ENCODE results near the gene PLEKHG7.
"Not testable (repeated sequence)": the region's sequence is repeated elsewhere in the genome, so short reads cannot be mapped to it uniquely, and the experiment has no call there.

The PLEKHG7 gene

DNA sequence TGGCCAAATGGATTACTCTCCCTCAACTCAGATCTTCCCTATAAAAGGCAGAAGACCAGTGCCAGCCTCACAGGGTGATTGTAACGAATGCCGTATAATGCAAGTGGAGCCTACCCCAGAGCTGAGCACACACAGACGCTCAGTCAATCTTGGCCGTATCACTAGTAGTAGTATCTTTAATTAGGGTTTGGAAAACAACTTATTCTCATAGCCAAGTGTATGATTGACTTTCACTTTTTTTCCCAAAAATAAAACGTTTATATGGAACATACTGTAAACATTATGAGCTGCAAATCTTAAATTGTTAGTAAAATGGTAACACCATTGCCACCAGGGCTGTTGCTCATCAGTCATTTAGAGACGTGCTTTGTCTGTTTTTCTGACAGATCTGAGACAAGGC is 30.4 kb downstream of the PLEKHG7 start:
- Histone ChIP-seq H3K4me1 (ENCODE audit: insufficient read depth, low read length) (peaks cover 5% of the 10 kb centered on the region), H3K27me3 (ENCODE audit: control insufficient read depth in 1 of 2, insufficient read depth in 2 of 2, low read length in 2 of 2) (no peaks in the 10 kb centered on the region), H3K36me3 (ENCODE audit: insufficient read depth, low read length) (no peaks in the 10 kb centered on the region), H3K9me3 (ENCODE audit: low read length) (no peaks in the 10 kb centered on the region), H3K4me3 (ENCODE audit: low read depth in 1 of 2, low read length in 2 of 2) (no peak overlapping the region), H3K27ac (ENCODE audit: low read depth, low read length) (no peak overlapping the region), H3K9ac (ENCODE audit: low read length) (no peak overlapping the region)

DNA sequence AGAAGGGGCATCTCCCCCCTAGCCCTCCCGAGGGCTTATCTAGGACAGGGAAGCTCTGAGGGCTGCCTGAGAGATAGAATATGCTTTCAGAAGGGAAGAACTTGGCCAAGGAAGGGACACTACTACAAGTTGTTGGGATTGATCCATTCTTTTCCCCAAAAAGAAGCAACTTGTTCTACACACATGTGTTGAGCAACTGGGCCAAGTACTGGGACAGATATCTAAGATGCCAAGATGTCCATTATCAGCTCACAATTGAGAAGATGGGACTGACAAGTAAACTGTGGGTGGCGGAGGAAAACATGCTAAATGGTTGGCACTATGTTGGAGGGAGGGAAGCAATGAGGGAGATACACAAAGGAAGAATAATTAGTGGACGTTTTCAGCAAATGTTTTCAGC is 30.9 kb downstream of the PLEKHG7 start:
- Histone ChIP-seq H3K4me1 (ENCODE audit: insufficient read depth, low read length) (peaks cover 5% of the 10 kb centered on the region), H3K27ac (ENCODE audit: low read depth, low read length) (no peak overlapping the region)

DNA sequence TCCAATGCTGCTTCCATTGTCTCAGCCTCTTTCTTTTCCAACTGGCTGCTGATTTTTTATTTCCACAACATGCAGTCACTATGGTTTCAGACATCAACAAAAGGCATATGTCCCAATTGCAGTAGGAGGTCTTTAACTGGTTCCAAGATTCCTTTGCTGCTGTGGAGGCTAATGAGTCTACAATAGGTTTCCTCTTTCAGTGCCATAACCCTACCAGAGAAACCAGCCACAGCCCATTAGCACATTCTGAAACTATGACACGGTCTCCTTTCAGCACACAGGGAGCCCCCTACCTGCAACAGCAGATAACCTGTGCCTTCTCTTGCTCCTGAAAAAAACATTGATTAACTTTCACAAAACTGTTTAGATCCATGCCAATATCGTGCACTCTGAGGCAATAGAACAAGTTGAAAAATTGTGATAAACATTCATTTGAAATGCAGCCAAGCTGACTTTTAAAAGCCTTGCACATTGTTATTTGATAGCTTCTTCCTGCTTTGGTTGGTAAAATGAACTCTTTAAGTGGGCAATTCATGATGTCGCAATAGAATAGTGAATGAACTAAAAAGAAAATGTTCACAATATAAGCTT is 32.4 kb downstream of the PLEKHG7 start:
- Histone ChIP-seq H3K9me3 (ENCODE audit: low read length) (no peaks in the 10 kb centered on the region), H3K27ac (ENCODE audit: low read depth, low read length) (no peak overlapping the region), H3K4me3 (ENCODE audit: low read depth in 1 of 2, low read length in 2 of 2) (no peak overlapping the region), H3K27me3 (ENCODE audit: control insufficient read depth in 1 of 2, insufficient read depth in 2 of 2, low read length in 2 of 2) (no peaks in the 10 kb centered on the region), H3K9ac (ENCODE audit: low read length) (no peak overlapping the region), H3K4me1 (ENCODE audit: insufficient read depth, low read length) (peaks cover 5% of the 10 kb centered on the region), H3K36me3 (ENCODE audit: insufficient read depth, low read length) (no peaks in the 10 kb centered on the region)

More for the DNA sequence above, 30.9 kb downstream of the PLEKHG7 start:
- no peaks in the 10 kb centered on the region for H3K9me3 ChIP-seq (ENCODE audit: low read length)
- H3K9ac ChIP-seq (ENCODE audit: low read length) = no peak overlapping the region
- H3K27me3 ChIP-seq (ENCODE audit: control insufficient read depth in 1 of 2, insufficient read depth in 2 of 2, low read length in 2 of 2) = no peaks in the 10 kb centered on the region
- no peaks in the 10 kb centered on the region for H3K36me3 ChIP-seq (ENCODE audit: insufficient read depth, low read length)
- H3K4me3 ChIP-seq (ENCODE audit: low read depth in 1 of 2, low read length in 2 of 2) = no peak overlapping the region

DNA sequence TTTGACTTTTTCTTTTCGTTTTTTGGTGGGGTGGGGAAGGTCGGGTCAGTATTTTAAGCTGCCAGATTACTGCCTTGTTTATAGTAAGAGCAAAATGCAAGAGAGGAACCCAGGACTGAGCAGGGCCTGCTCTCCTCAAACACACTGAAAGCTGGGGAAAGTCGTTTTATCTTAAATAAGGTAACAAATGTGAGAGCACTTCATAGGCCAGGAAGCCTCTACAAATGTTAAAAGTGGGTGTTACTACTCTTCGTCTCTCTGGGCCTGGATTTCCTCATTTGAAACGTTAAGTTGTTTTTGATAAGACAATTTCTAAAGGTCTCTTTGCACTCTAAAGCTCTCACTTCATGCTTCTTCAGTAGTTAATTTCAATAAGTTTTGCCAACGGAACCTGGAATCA is 33.8 kb downstream of the PLEKHG7 start:
- Histone ChIP-seq H3K4me3 (ENCODE audit: low read depth in 1 of 2, low read length in 2 of 2) (no peak overlapping the region), H3K27ac (ENCODE audit: low read depth, low read length) (no peak overlapping the region), H3K36me3 (ENCODE audit: insufficient read depth, low read length) (no peaks in the 10 kb centered on the region), H3K27me3 (ENCODE audit: control insufficient read depth in 1 of 2, insufficient read depth in 2 of 2, low read length in 2 of 2) (no peaks in the 10 kb centered on the region), H3K9ac (ENCODE audit: low read length) (no peak overlapping the region), H3K9me3 (ENCODE audit: low read length) (no peaks in the 10 kb centered on the region), H3K4me1 (ENCODE audit: insufficient read depth, low read length) (peaks cover 5% of the 10 kb centered on the region)

DNA sequence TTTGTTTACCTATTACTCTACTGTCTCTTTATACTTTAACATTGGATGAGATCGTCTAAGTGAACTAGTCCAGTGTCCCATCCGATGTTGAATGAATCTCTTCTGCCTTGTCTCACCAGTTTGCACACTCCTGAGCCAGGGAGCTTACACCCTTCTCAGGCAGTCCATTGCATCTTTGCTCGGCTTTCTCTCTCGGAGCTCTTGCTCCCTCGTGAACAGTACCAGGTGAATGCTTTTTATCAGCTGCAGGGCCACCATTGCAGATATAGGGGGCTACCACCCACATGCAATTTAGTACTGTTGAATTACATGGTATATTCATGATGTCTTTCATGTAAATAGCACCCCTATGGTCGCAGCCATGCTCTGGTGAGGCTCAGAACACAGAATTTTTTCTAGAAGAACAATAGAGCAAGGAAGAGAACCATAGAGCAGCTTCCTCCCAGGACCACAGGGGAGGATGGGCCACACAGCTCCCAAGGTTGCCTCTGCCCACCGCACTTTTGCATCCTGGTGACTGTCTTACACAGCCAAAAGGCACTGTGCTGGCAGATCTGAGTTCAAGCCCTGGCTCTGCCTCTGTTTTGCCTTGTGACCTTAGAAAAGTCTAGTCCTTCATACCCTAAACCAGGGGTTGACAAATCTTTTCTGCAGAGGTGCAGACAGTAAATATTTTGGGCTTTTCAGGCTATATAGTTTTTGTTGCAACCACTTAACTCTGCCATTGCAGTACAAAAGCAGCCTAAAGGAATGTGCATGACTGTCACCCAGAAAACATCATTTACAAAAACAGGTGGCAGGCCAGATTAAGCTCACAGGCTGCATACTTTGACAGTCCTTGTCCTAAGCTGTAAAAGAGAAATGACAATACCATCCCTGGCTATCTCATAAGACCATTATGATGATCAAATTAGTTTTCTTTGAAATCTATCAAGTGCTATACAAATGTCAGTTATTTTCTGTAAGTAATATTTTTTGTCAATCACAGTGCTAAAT is 35.4 kb downstream of the PLEKHG7 start:
- Histone ChIP-seq H3K9ac (ENCODE audit: low read length) (no peak overlapping the region), H3K27ac (ENCODE audit: low read depth, low read length) (no peak overlapping the region), H3K4me1 (ENCODE audit: insufficient read depth, low read length) (peaks cover 5% of the 10 kb centered on the region), H3K36me3 (ENCODE audit: insufficient read depth, low read length) (no peaks in the 10 kb centered on the region), H3K27me3 (ENCODE audit: control insufficient read depth in 1 of 2, insufficient read depth in 2 of 2, low read length in 2 of 2) (no peaks in the 10 kb centered on the region), H3K9me3 (ENCODE audit: low read length) (no peaks in the 10 kb centered on the region), H3K4me3 (ENCODE audit: low read depth in 1 of 2, low read length in 2 of 2) (no peak overlapping the region)

DNA sequence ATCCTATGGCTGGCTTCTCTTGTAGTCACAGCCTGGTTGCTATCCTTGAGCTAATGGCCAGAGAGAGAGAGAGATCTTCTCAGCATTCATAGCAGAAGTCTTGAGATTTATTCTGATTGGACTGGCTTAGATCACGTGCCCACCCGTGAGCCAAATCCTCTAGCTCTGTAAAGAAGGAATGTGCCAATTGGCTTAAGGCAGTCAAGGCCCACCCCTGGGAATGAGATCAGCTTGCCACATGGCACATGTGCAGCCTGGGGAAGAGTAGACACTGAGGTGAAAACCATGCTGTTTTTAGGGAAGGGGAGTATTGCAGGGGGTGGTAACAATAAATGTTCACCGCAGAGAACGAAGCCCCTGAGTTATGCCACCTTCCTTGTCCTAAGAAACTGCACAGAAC is 36.3 kb downstream of the PLEKHG7 start:
- peaks cover 5% of the 10 kb centered on the region for H3K4me1 ChIP-seq (ENCODE audit: insufficient read depth, low read length)
- H3K27me3 ChIP-seq (ENCODE audit: control insufficient read depth in 1 of 2, insufficient read depth in 2 of 2, low read length in 2 of 2) = no peaks in the 10 kb centered on the region
- H3K27ac ChIP-seq (ENCODE audit: low read depth, low read length) = no peak overlapping the region
- H3K36me3 ChIP-seq (ENCODE audit: insufficient read depth, low read length) = no peaks in the 10 kb centered on the region
- no peaks in the 10 kb centered on the region for H3K9me3 ChIP-seq (ENCODE audit: low read length)
- no peak overlapping the region for H3K9ac ChIP-seq (ENCODE audit: low read length)
- no peak overlapping the region for H3K4me3 ChIP-seq (ENCODE audit: low read depth in 1 of 2, low read length in 2 of 2)

DNA sequence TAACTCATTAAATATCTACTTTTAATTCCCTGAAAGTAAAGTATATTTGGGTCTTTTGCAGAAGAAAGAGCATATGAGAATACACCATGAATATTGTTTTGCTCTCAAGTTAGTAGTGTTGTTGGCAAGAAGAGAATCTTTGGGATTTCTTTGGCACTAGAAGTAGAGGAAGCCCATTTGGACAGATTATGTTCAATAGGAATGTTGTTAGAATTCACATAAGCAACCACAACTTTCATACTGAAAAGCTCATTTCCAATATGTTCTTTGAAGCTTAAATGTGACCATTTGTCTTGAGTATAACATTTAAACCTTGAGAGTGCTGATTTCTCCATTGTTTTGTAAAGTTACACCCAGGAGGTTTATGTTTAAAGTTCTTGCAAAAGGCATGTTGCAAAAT is 37.6 kb downstream of the PLEKHG7 start:
- Histone ChIP-seq H3K4me1 (ENCODE audit: insufficient read depth, low read length) (peaks cover under 1% of the 10 kb centered on the region), H3K4me3 (ENCODE audit: low read depth in 1 of 2, low read length in 2 of 2) (no peak overlapping the region), H3K36me3 (ENCODE audit: insufficient read depth, low read length) (no peaks in the 10 kb centered on the region), H3K9me3 (ENCODE audit: low read length) (no peaks in the 10 kb centered on the region), H3K27me3 (ENCODE audit: control insufficient read depth in 1 of 2, insufficient read depth in 2 of 2, low read length in 2 of 2) (no peaks in the 10 kb centered on the region), H3K9ac (ENCODE audit: low read length) (no peak overlapping the region), H3K27ac (ENCODE audit: low read depth, low read length) (no peak overlapping the region)

DNA sequence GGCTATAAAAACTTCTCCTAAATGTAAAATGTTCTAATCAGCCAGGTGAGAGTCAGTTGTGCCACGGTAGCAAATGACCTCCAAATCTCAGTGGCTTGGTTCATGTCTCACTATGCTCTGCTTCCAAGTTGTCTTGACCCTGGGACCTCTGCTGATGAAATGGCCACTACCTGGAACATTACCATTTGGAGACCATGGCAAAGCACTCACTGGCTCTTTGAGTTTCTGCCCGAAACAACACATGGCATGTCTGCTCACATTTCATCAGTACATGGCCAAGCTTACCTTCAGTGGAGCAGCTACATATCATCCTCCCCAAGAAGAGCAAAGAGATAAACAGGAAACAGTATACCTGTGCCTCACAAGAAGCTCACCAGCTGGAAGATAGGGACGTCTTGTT is 40.2 kb downstream of the PLEKHG7 start:
- Histone ChIP-seq H3K27me3 (ENCODE audit: control insufficient read depth in 1 of 2, insufficient read depth in 2 of 2, low read length in 2 of 2) (no peaks in the 10 kb centered on the region), H3K9ac (ENCODE audit: low read length) (no peak overlapping the region), H3K27ac (ENCODE audit: low read depth, low read length) (no peak overlapping the region), H3K9me3 (ENCODE audit: low read length) (no peaks in the 10 kb centered on the region), H3K4me1 (ENCODE audit: insufficient read depth, low read length) (no peaks in the 10 kb centered on the region), H3K36me3 (ENCODE audit: insufficient read depth, low read length) (no peaks in the 10 kb centered on the region), H3K4me3 (ENCODE audit: low read depth in 1 of 2, low read length in 2 of 2) (no peak overlapping the region)

DNA sequence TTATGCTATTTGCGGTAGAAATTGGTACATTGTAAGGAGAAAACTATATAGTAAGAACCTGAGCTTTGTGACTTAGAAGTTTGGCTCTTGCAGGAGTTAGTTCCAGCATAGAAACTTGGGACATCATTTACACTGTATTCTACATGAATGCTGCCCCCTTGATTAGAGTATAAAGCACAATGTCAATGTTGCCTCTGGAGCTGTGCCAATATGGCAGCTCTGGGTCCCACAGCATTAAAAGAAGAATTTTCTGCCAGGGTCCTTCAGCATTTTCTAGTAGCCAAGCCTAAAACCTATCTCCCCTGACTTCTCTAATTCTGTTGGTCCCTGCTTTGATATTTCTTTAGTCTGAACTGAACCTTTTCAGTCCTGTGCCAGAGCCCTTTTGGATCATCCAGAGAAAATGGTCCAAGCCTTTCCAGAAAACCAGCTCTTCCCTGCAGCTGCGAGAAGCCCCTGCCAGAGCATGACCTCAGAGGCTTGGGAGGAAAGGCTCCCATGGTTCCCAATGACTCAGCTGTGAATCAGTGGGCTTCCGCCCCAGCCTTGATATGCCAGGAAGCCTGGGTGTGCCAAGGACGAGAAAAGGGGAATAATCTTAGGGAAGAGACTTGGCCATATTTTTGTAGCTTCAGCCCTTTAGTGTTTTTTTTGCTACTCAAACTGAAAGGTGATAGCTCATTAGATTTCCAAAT is 43.2 kb downstream of the PLEKHG7 start:
- no peak overlapping the region for H3K9ac ChIP-seq (ENCODE audit: low read length)
- no peaks in the 10 kb centered on the region for H3K4me1 ChIP-seq (ENCODE audit: insufficient read depth, low read length)
- peak overlapping the region; percentile 58 for H3K27ac ChIP-seq (ENCODE audit: low read depth, low read length)
- no peaks in the 10 kb centered on the region for H3K36me3 ChIP-seq (ENCODE audit: insufficient read depth, low read length)
- no peaks in the 10 kb centered on the region for H3K9me3 ChIP-seq (ENCODE audit: low read length)
- no peaks in the 10 kb centered on the region for H3K27me3 ChIP-seq (ENCODE audit: control insufficient read depth in 1 of 2, insufficient read depth in 2 of 2, low read length in 2 of 2)
- H3K4me3 ChIP-seq (ENCODE audit: low read depth in 1 of 2, low read length in 2 of 2) = no peak overlapping the region

DNA sequence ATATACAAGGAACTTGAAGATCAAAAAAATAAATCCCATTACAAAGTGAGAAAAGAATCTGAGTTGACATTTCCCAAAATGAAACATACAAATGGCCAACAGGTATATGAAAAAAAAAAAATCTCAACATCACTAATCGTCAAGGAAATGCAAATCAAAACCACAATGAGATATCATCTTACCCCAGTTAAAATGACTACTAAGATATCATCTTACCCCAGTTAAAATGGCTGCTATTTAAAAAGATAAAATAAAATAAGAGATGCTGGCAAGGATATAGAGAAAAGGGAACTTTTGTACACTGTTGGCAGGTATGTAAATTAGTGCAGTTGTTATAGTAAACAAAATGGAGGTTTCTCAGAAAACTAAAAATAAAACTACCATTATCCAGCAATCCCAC is 44.4 kb downstream of the PLEKHG7 start:
- Histone ChIP-seq H3K9me3 (ENCODE audit: low read length) (no peaks in the 10 kb centered on the region), H3K4me3 (ENCODE audit: low read depth in 1 of 2, low read length in 2 of 2) (no peak overlapping the region), H3K27ac (ENCODE audit: low read depth, low read length) (no peak overlapping the region), H3K27me3 (ENCODE audit: control insufficient read depth in 1 of 2, insufficient read depth in 2 of 2, low read length in 2 of 2) (no peaks in the 10 kb centered on the region), H3K4me1 (ENCODE audit: insufficient read depth, low read length) (no peaks in the 10 kb centered on the region), H3K9ac (ENCODE audit: low read length) (no peak overlapping the region), H3K36me3 (ENCODE audit: insufficient read depth, low read length) (no peaks in the 10 kb centered on the region)

DNA sequence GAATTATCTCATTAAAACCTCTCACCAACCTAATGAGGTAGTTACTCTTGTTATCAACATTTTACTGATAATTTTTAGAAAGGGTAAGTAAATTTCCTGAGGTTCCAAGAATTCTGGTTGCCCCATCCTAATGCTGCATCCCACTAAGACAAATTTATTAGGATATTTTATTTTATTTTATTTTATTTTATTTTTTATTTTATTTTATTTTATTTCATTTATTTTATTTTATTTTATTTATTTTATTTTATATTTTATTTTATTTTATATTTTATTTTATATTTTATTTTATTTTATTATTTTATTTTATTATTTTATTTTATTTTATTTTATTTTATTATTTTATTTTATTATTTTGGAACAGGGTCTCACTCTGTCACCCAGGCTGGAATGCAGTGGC is 46.9 kb downstream of the PLEKHG7 start:
- H3K9ac ChIP-seq (ENCODE audit: low read length); H3K27ac ChIP-seq (ENCODE audit: low read depth, low read length); H3K9me3 ChIP-seq (ENCODE audit: low read length); H3K27me3 ChIP-seq (ENCODE audit: control insufficient read depth in 1 of 2, insufficient read depth in 2 of 2, low read length in 2 of 2); H3K4me3 ChIP-seq (ENCODE audit: low read depth in 1 of 2, low read length in 2 of 2); H3K4me1 ChIP-seq (ENCODE audit: insufficient read depth, low read length); H3K36me3 ChIP-seq (ENCODE audit: insufficient read depth, low read length): not testable (repeated sequence)
